B cell (primary cell): ENCODE results near the gene KIRREL1. TPM values are rescaled to one million over a fixed set of nuclear protein-coding genes. Genes with fewer than 3 reads are reported as not detected.

Source experiments
- ATAC-seq: fragments of 200-7000 bp; cut with Tn5 transposase; one replicate; pipeline ENCODE4 v1.10.0; 2021; ENCODE audit warnings: low read depth, mild to moderate bottlenecking, moderate number of reproducible peaks, moderate library complexity
- CTCF ChIA-PET: fragments of 350-600 bp; sonication (Branson Sonifier 250); formaldehyde crosslinking; loops from one replicate; lab custom pipeline; 2021; ENCODE audit warnings: antibody characterized with exemption, inconsistent platforms; lab: Charles Lee
- POLR2A ChIA-PET: fragments of 350-600 bp; sonication (Branson Sonifier 250); formaldehyde crosslinking; loops from one replicate; lab custom pipeline; 2021; ENCODE audit warnings: antibody characterized with exemption; lab: Charles Lee
- DNase-seq: peaks from one replicate; pipeline ENCODE4 v3.0.0; 2013
- H2AFZ ChIP-seq: 2 replicates; pipeline ENCODE4 v1.6.1; 2012; ENCODE audit warnings: mild to moderate bottlenecking, low read depth, low read length; ENCODE audit not compliant: insufficient read depth, poor library complexity, severe bottlenecking
- H3K27ac ChIP-seq, 2 donors: 1 replicate in 1 of 2; 2 replicates in 1 of 2; pipeline ENCODE4 v1.5.1; 2012 to 2013; ENCODE audit warnings: low read length in 2 of 2, mild to moderate bottlenecking in 2 of 2, moderate library complexity in 1 of 2
- H3K27me3 ChIP-seq, 4 experiments: fragments of 200-600 bp in 1 of 4; sonication (generic) in 1 of 4; replicated peaks in 1 of 4; 1 replicate in 2 of 4; 2 replicates in 2 of 4; pipeline versions ENCODE4 v1.6.1 to v1.7.0; 2013 to 2016; ENCODE audit warnings: low read length in 3 of 4, mild to moderate bottlenecking in 2 of 4, mixed read lengths in 1 of 4, moderate library complexity in 1 of 4; ENCODE audit not compliant: insufficient read depth in 4 of 4, control insufficient read depth in 3 of 4; ENCODE audit errors: control extremely low read depth in 1 of 4
- H3K36me3 ChIP-seq, 2 experiments: replicated peaks in 1 of 2; 1 replicate in 1 of 2; 2 replicates in 1 of 2; pipeline versions ENCODE4 v1.6.1 to v1.7.1; 2013; ENCODE audit warnings: low read length in 1 of 2; ENCODE audit not compliant: insufficient read depth in 2 of 2, control insufficient read depth in 1 of 2; ENCODE audit errors: control extremely low read depth in 1 of 2, extremely low read depth in 1 of 2
- H3K4me1 ChIP-seq, 2 donors: fragments of 200-600 bp in 1 of 2; sonication (generic) in 1 of 2; 1 replicate in 1 of 2; 2 replicates in 1 of 2; pipeline versions ENCODE4 v1.5.1 to v1.6.1; 2013 to 2017; ENCODE audit warnings: low read length in 2 of 2; ENCODE audit not compliant: control insufficient read depth in 2 of 2, insufficient read depth in 2 of 2
- H3K4me2 ChIP-seq: replicated peaks from 2 replicates; pipeline ENCODE3; 2012; ENCODE audit warnings: mild to moderate bottlenecking, low read depth, low read length; ENCODE audit not compliant: poor library complexity, severe bottlenecking
- H3K4me3 ChIP-seq, 5 experiments: fragments of 200-600 bp in 1 of 5; sonication (generic) in 1 of 5; 1 replicate in 3 of 5; 2 replicates in 2 of 5; pipeline versions ENCODE4 v1.5.1 to v1.7.0; 2011 to 2016; ENCODE audit warnings: low read length in 4 of 5, mild to moderate bottlenecking in 4 of 5, low read depth in 2 of 5, control low read depth in 1 of 5, moderate library complexity in 1 of 5; ENCODE audit not compliant: insufficient read depth in 1 of 5; ENCODE audit errors: control extremely low read depth in 1 of 5, extremely low read depth in 1 of 5
- H3K79me2 ChIP-seq: fragments of 200-600 bp; sonication (generic); one replicate; pipeline ENCODE4 v1.6.0; 2016; ENCODE audit warnings: low read length; ENCODE audit not compliant: control insufficient read depth, insufficient read depth
- H3K9ac ChIP-seq: fragments of 200-600 bp; sonication (generic); 2 replicates; pipeline ENCODE4 v1.6.1; 2017; ENCODE audit warnings: mild to moderate bottlenecking, low read length, moderate library complexity
- H3K9me3 ChIP-seq, 3 donors: one replicate each; pipeline versions ENCODE4 v1.6.1 to v1.7.1; 2013; ENCODE audit warnings: low read length in 2 of 3; ENCODE audit not compliant: control insufficient read depth in 2 of 3, insufficient read depth in 1 of 3; ENCODE audit errors: control extremely low read depth in 1 of 3
- H4K20me1 ChIP-seq: 2 replicates; pipeline ENCODE4 v1.6.0; 2012; ENCODE audit warnings: mild to moderate bottlenecking, low read length; ENCODE audit not compliant: insufficient read depth, control insufficient read depth, poor library complexity, severe bottlenecking
- H3K27ac Mint-ChIP-seq: one replicate; pipeline ENCODE4 v1.8.0; 2021; ENCODE audit warnings: mixed read lengths
- H3K27me3 Mint-ChIP-seq: one replicate; pipeline ENCODE4 v1.8.0; 2021; ENCODE audit warnings: mixed read lengths
- H3K4me1 Mint-ChIP-seq: one replicate; pipeline ENCODE4 v1.8.0; 2021; ENCODE audit warnings: mixed read lengths
- H3K4me3 Mint-ChIP-seq: one replicate; pipeline ENCODE4 v1.8.0; 2021; ENCODE audit warnings: mixed read lengths
- H3K9me3 Mint-ChIP-seq: one replicate; pipeline ENCODE4 v1.8.0; 2022; ENCODE audit warnings: mixed read lengths; ENCODE audit not compliant: insufficient read depth
- CTCF ChIP-seq: fragments of 200-600 bp; IDR thresholded peaks from one replicate; pipeline ENCODE4 v1.8.0; 2022; ENCODE audit warnings: antibody characterized with exemption, mild to moderate bottlenecking
- EZH2 ChIP-seq: IDR thresholded peaks from 2 replicates; pipeline ENCODE4 v1.6.1; 2012; ENCODE audit warnings: borderline replicate concordance, low read depth, mild to moderate bottlenecking, moderate library complexity, low read length; ENCODE audit not compliant: insufficient read depth, poor library complexity, severe bottlenecking
- WGBS: methylation state at CpG from one replicate; pipeline ENCODE4 v1.1.5; 2013; ENCODE audit warnings: missing lambda C conversion rate; ENCODE audit not compliant: insufficient coverage; 5-methylcytosine and 5-hydroxymethylcytosine counted together
- intact Hi-C: fragments of 100-400 bp; cut with micrococcal nuclease; formaldehyde crosslinking; loops from one replicate; pipeline ENCODE4 v1.10.0; 2022
- polyA plus RNA-seq: library from polyadenylated mRNA; depleted of rRNA; stranded (reverse); fragments of >200 nt; gene quantifications from 2 replicates; pipeline ENCODE4 v1.2.3, GENCODE V29; 2012
- total RNA-seq, 2 donors: library from RNA; stranded (reverse); fragments of 120-200 nt in 1 of 2; gene quantifications; 1 replicate in 1 of 2; 2 replicates in 1 of 2; pipeline versions ENCODE4 v1.2.3 to v1.2.4, GENCODE V29; 2013 to 2022

Gene KIRREL1
- total and polyA plus RNA-seq, 2 donors (not counting 1 experiment from before 2014, with no cell fraction given): not detected

GRCh38 chr1:158147869-158148268 is 154.4 kb downstream of the KIRREL1 start:
- H3K27ac ChIP-seq: no peak overlapping the region
- H3K9ac ChIP-seq: no peak overlapping the region
- no peak overlapping the region for H3K27ac Mint-ChIP-seq
- WGBS: 64% methylated on average over 3 of the region's 3 CpGs
- peaks cover 2 to 12% (median 5%) of the 10 kb centered on the region in 3 donors for H3K9me3 ChIP-seq
- peaks cover 32 to 38% of the 10 kb centered on the region in 2 donors for H3K4me1 ChIP-seq
- H4K20me1 ChIP-seq: no peaks in the 10 kb centered on the region
- no peaks in the 10 kb centered on the region for H3K79me2 ChIP-seq
- POLR2A ChIA-PET: interaction anchor here (0.6 kb wide), 1 partner anchor 316 kb away, joined by 3 read pairs; no protein-coding TSS in a partner anchor
- peaks cover 4% of the 10 kb centered on the region for H3K9me3 Mint-ChIP-seq
- TF ChIP-seq EZH2: no peak
- TF ChIP-seq CTCF: no peak
- H3K4me3 Mint-ChIP-seq: peak overlapping the region; percentile 99
- DNase-seq (no peak), ATAC-seq (no peak)
- H3K4me2 ChIP-seq: peak overlapping the region; percentile 81
- peaks cover 43% of the 10 kb centered on the region for H3K4me1 Mint-ChIP-seq
- no peak overlapping the region for H3K4me3 ChIP-seq
- no peaks in the 10 kb centered on the region for H3K36me3 ChIP-seq
- no peaks in the 10 kb centered on the region for H3K27me3 ChIP-seq
- CTCF ChIA-PET: no interaction called here
- intact Hi-C loops: no loop called here
- no peak overlapping the region for H2AFZ ChIP-seq
- no peaks in the 10 kb centered on the region for H3K27me3 Mint-ChIP-seq

- Histone ChIP-seq H3K4me1 (peaks cover 32 to 38% of the 10 kb centered on the region in 2 donors), H2AFZ (no peak overlapping the region), H3K79me2 (no peaks in the 10 kb centered on the region), H3K9me3 (peaks cover 2 to 12% (median 5%) of the 10 kb centered on the region in 3 donors), H3K27ac (peak overlapping the region; percentile 77 to 85), H3K9ac (peak overlapping the region; percentile 82), H4K20me1 (no peaks in the 10 kb centered on the region), H3K4me3 (peak overlapping the region in 1 of 5 experiments; percentile 20), H3K27me3 (no peaks in the 10 kb centered on the region), H3K4me2 (peak overlapping the region; percentile 81), H3K36me3 (no peaks in the 10 kb centered on the region)
- Mint-ChIP-seq H3K27me3 (no peaks in the 10 kb centered on the region), H3K4me1 (peaks cover 45% of the 10 kb centered on the region), H3K27ac (peak overlapping the region; percentile 47), H3K4me3 (peak overlapping the region; percentile 99), H3K9me3 (peaks cover 4% of the 10 kb centered on the region)
- ATAC-seq: no peak
- intact Hi-C loops: no loop called here
- ChIA-PET CTCF (interaction anchor here (2.1 kb wide), 1 partner anchor 24 kb away, joined by 6 read pairs; no protein-coding TSS in a partner anchor), POLR2A (no interaction called here)
- DNase-seq: peak; percentile 44
- 22% methylated on average over 1 of the region's 1 CpG for WGBS
- no peak for TF ChIP-seq CTCF
These were observed 155.0 kb downstream of the KIRREL1 start for GRCh38 chr1:158148468-158148867.
